Uterus (tissue), 2 donors: Measurements from ENCODE around the gene RPN1.

Source experiments
- CTCF ChIP-seq, 4 experiments: fragments of 200-600 bp in 2 of 4; fragments of 450-650 bp in 2 of 4; sonication (generic) in 2 of 4; IDR thresholded peaks; one replicate each; pipeline ENCODE4 v1.5.1; 2016 to 2019; ENCODE audit warnings: antibody characterized with exemption in 4 of 4, mild to moderate bottlenecking in 2 of 4, moderate library complexity in 1 of 4
- POLR2A ChIP-seq, 2 donors: fragments of 450-650 bp; IDR thresholded peaks; one replicate each; pipeline ENCODE4 v1.6.1; 2016; ENCODE audit warnings: antibody characterized with exemption in 2 of 2, mild to moderate bottlenecking in 1 of 2, moderate library complexity in 1 of 2

GRCh38 chr3:128620268-128620691 is 30.3 kb downstream of the RPN1 start:
- TF ChIP-seq CTCF (IDR thresholded peaks at IDR 0.05) (no peak), POLR2A (IDR thresholded peaks at IDR 0.05) (no peak)
